Liver (tissue), 9 donors: Measurements from ENCODE around the gene SHMT2. TPM values are rescaled to one million over a fixed set of nuclear protein-coding genes. Genes with fewer than 3 reads are reported as not detected.

Experiments
- DNase-seq: peaks from one replicate; pipeline ENCODE4 v3.0.0-alpha.2; 2017; ENCODE audit warnings: low spot score
- H3K27ac ChIP-seq, 2 donors: one replicate each; pipeline ENCODE4 v1.7.0; 2013; ENCODE audit warnings: inconsistent platforms in 2 of 2, low read length in 2 of 2, control low read depth in 1 of 2, low read depth in 1 of 2, mild to moderate bottlenecking in 1 of 2
- H3K27me3 ChIP-seq, 4 donors: one replicate each; pipeline versions ENCODE4 v1.6.1 to v1.7.0; 2013; ENCODE audit warnings: low read length in 3 of 4, inconsistent platforms in 1 of 4, mild to moderate bottlenecking in 1 of 4, moderate library complexity in 1 of 4; ENCODE audit not compliant: control insufficient read depth in 4 of 4, insufficient read depth in 4 of 4
- H3K36me3 ChIP-seq, 4 donors: one replicate each; pipeline versions ENCODE4 v1.6.1 to v1.7.0; 2013; ENCODE audit warnings: low read length in 3 of 4, mild to moderate bottlenecking in 3 of 4, low read depth in 1 of 4, moderate library complexity in 1 of 4; ENCODE audit not compliant: control insufficient read depth in 4 of 4, insufficient read depth in 3 of 4
- H3K4me1 ChIP-seq, 4 donors: one replicate each; pipeline versions ENCODE4 v1.6.1 to v1.7.0; 2013; ENCODE audit warnings: low read length in 3 of 4, mild to moderate bottlenecking in 3 of 4, moderate library complexity in 1 of 4; ENCODE audit not compliant: control insufficient read depth in 4 of 4, insufficient read depth in 4 of 4
- H3K4me3 ChIP-seq, 3 donors: one replicate each; pipeline versions ENCODE4 v1.6.1 to v1.7.0; 2013; ENCODE audit warnings: low read length in 3 of 3, control low read depth in 1 of 3, low read depth in 1 of 3, mild to moderate bottlenecking in 1 of 3
- H3K9ac ChIP-seq, 2 donors: one replicate each; pipeline ENCODE4 v1.7.0; 2013; ENCODE audit warnings: low read length in 2 of 2, mild to moderate bottlenecking in 2 of 2, moderate library complexity in 2 of 2, control low read depth in 1 of 2, low read depth in 1 of 2
- H3K9me3 ChIP-seq, 4 donors: one replicate each; pipeline versions ENCODE4 v1.6.1 to v1.7.0; 2013; ENCODE audit warnings: low read length in 3 of 4; ENCODE audit not compliant: control insufficient read depth in 4 of 4
- CTCF ChIP-seq: fragments of 150-350 bp; IDR thresholded peaks from 2 replicates; pipeline ENCODE4 v1.5.1; 2017; ENCODE audit warnings: improper control_type of control experiment, low read depth, low read length; ENCODE audit not compliant: missing input control
- EGR1 ChIP-seq, 2 donors: IDR thresholded peaks; 2 replicates each; pipeline ENCODE4 v1.6.1; 2016 to 2018; ENCODE audit warnings: antibody characterized with exemption in 2 of 2, low read depth in 2 of 2
- FOXA1 ChIP-seq: IDR thresholded peaks from 2 replicates; pipeline ENCODE4 v1.6.1; 2016; ENCODE audit warnings: antibody characterized with exemption
- FOXA2 ChIP-seq: IDR thresholded peaks from 2 replicates; pipeline ENCODE4 v1.6.1; 2016; ENCODE audit warnings: antibody characterized with exemption
- GABPA ChIP-seq, 2 donors: IDR thresholded peaks in 1 of 2; conservative IDR thresholded peaks in 1 of 2; 2 replicates each; pipeline ENCODE4 v1.6.1; 2016; ENCODE audit warnings: antibody characterized with exemption in 2 of 2, mild to moderate bottlenecking in 1 of 2, moderate library complexity in 1 of 2
- JUND ChIP-seq, 2 donors: IDR thresholded peaks; 2 replicates each; pipeline ENCODE4 v1.6.1; 2016; ENCODE audit warnings: antibody characterized with exemption in 2 of 2
- NR2F2 ChIP-seq: IDR thresholded peaks from 2 replicates; pipeline ENCODE4 v1.6.1; 2016; ENCODE audit warnings: antibody characterized with exemption
- RAD21 ChIP-seq, 2 donors: IDR thresholded peaks; 2 replicates each; pipeline ENCODE4 v1.6.1; 2016; ENCODE audit warnings: antibody characterized with exemption in 2 of 2, mild to moderate bottlenecking in 2 of 2
- RXRA ChIP-seq, 2 donors: IDR thresholded peaks; 2 replicates each; pipeline ENCODE4 v1.6.1; 2017 to 2018; ENCODE audit warnings: antibody characterized with exemption in 2 of 2, mild to moderate bottlenecking in 1 of 2
- SP1 ChIP-seq: IDR thresholded peaks from 2 replicates; pipeline ENCODE4 v1.6.1; 2018; ENCODE audit warnings: antibody characterized with exemption, mild to moderate bottlenecking
- TAF1 ChIP-seq: conservative IDR thresholded peaks from 2 replicates; pipeline ENCODE4 v1.6.1; 2016; ENCODE audit warnings: antibody characterized with exemption, mild to moderate bottlenecking
- YY1 ChIP-seq: IDR thresholded peaks from 2 replicates; pipeline ENCODE4 v1.6.1; 2016; ENCODE audit warnings: antibody characterized with exemption, mild to moderate bottlenecking
- WGBS: extraction: QIAGEN DNeasy Blood & Tissue Kit; methylation state at CpG from one replicate; pipeline ENCODE4 v1.1.7; 2013; 5-methylcytosine and 5-hydroxymethylcytosine counted together
- polyA plus RNA-seq, 2 donors: library from polyadenylated mRNA; stranded (reverse) in 1 of 2; unstranded in 1 of 2; fragments of 200-250 nt in 1 of 2; fragments of >200 nt in 1 of 2; fragmentation: Nextera tagmentation in 1 of 2; extraction: Ambion mirVana in 1 of 2; gene quantifications; one replicate each; pipeline versions ENCODE4 v1.2.1 to v1.2.3, GENCODE V29; 2013 to 2015
- total RNA-seq, 2 donors: library from RNA; depleted of rRNA; stranded (reverse); fragments of >200 nt; gene quantifications; one replicate each; pipeline ENCODE4 v1.2.3, GENCODE V29; 2014
- TF ChIP-seq, protein P1 (sequence below): IDR thresholded peaks from 2 replicates; pipeline ENCODE4 v1.6.1; 2016; ENCODE audit warnings: antibody characterized with exemption
- TF ChIP-seq, protein P2 (sequence below): IDR thresholded peaks from 2 replicates; pipeline ENCODE4 v1.6.1; 2016; ENCODE audit warnings: antibody characterized with exemption, mild to moderate bottlenecking
- TF ChIP-seq, protein P3 (sequence below): IDR thresholded peaks from 2 replicates; pipeline ENCODE4 v1.6.1; 2016; ENCODE audit warnings: antibody characterized with exemption
- TF ChIP-seq, protein P4 (sequence below): IDR thresholded peaks from 2 replicates; pipeline ENCODE4 v1.6.1; 2016; ENCODE audit warnings: antibody characterized with exemption
- donor health status: healthy.
- donor health status: healthy.
- donor health status: healthy.
- donor health status: healthy.
- donor health status: healthy.

The SHMT2 gene
- total and polyA plus RNA-seq, 4 donors, result 66.7 to 276 (median 179) TPM

DNA sequence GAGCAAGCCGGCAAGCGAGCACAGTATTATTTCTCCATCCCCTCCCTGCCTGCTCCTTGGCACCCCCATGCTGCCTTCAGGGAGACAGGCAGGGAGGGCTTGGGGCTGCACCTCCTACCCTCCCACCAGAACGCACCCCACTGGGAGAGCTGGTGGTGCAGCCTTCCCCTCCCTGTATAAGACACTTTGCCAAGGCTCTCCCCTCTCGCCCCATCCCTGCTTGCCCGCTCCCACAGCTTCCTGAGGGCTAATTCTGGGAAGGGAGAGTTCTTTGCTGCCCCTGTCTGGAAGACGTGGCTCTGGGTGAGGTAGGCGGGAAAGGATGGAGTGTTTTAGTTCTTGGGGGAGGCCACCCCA is 16.8 kb upstream of the SHMT2 start:
- H3K9me3 ChIP-seq, result no peaks in the 10 kb centered on the region
- H3K4me3 ChIP-seq, result no peak overlapping the region
- no peak for TF ChIP-seq NR2F2
- TF ChIP-seq, protein P1, sequence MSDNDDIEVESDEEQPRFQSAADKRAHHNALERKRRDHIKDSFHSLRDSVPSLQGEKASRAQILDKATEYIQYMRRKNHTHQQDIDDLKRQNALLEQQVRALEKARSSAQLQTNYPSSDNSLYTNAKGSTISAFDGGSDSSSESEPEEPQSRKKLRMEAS, result no peak
- TF ChIP-seq FOXA2, result no peak
- no peak for TF ChIP-seq CTCF
- TF ChIP-seq FOXA1, result no peak
- TF ChIP-seq EGR1 (IDR thresholded peaks at IDR 0.05; ENCODE audit: low read depth in 2 of 2), result no peak
- no peak for TF ChIP-seq SP1
- TF ChIP-seq GABPA (IDR thresholded peaks at IDR 0.05 in 1 of 2, conservative IDR thresholded peaks at IDR 0.05 in 1 of 2), result no peak
- TF ChIP-seq, protein P2, sequence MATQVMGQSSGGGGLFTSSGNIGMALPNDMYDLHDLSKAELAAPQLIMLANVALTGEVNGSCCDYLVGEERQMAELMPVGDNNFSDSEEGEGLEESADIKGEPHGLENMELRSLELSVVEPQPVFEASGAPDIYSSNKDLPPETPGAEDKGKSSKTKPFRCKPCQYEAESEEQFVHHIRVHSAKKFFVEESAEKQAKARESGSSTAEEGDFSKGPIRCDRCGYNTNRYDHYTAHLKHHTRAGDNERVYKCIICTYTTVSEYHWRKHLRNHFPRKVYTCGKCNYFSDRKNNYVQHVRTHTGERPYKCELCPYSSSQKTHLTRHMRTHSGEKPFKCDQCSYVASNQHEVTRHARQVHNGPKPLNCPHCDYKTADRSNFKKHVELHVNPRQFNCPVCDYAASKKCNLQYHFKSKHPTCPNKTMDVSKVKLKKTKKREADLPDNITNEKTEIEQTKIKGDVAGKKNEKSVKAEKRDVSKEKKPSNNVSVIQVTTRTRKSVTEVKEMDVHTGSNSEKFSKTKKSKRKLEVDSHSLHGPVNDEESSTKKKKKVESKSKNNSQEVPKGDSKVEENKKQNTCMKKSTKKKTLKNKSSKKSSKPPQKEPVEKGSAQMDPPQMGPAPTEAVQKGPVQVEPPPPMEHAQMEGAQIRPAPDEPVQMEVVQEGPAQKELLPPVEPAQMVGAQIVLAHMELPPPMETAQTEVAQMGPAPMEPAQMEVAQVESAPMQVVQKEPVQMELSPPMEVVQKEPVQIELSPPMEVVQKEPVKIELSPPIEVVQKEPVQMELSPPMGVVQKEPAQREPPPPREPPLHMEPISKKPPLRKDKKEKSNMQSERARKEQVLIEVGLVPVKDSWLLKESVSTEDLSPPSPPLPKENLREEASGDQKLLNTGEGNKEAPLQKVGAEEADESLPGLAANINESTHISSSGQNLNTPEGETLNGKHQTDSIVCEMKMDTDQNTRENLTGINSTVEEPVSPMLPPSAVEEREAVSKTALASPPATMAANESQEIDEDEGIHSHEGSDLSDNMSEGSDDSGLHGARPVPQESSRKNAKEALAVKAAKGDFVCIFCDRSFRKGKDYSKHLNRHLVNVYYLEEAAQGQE, result no peak
- TF ChIP-seq RAD21 (IDR thresholded peaks at IDR 0.05), result no peak
- TF ChIP-seq, protein P3, sequence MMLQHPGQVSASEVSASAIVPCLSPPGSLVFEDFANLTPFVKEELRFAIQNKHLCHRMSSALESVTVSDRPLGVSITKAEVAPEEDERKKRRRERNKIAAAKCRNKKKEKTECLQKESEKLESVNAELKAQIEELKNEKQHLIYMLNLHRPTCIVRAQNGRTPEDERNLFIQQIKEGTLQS, result no peak
- no peak for TF ChIP-seq JUND (IDR thresholded peaks at IDR 0.05)
- TF ChIP-seq, protein P4, sequence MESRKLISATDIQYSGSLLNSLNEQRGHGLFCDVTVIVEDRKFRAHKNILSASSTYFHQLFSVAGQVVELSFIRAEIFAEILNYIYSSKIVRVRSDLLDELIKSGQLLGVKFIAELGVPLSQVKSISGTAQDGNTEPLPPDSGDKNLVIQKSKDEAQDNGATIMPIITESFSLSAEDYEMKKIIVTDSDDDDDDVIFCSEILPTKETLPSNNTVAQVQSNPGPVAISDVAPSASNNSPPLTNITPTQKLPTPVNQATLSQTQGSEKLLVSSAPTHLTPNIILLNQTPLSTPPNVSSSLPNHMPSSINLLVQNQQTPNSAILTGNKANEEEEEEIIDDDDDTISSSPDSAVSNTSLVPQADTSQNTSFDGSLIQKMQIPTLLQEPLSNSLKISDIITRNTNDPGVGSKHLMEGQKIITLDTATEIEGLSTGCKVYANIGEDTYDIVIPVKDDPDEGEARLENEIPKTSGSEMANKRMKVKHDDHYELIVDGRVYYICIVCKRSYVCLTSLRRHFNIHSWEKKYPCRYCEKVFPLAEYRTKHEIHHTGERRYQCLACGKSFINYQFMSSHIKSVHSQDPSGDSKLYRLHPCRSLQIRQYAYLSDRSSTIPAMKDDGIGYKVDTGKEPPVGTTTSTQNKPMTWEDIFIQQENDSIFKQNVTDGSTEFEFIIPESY, result no peak
- TF ChIP-seq TAF1, result no peak
- no peak for TF ChIP-seq RXRA (IDR thresholded peaks at IDR 0.05)
- TF ChIP-seq YY1, result no peak
- H3K27me3 ChIP-seq, result peaks cover 0 to 7% (median 4%) of the 10 kb centered on the region in 4 donors
- WGBS, result 85% methylated on average over 7 of the region's 7 CpGs
- H3K4me1 ChIP-seq, result peaks cover 4 to 23% (median 10%) of the 10 kb centered on the region in 4 donors
- peaks cover 18 to 52% (median 22%) of the 10 kb centered on the region in 4 donors for H3K36me3 ChIP-seq
- no peak overlapping the region for H3K27ac ChIP-seq
- H3K9ac ChIP-seq, result no peak overlapping the region
- no peak for DNase-seq
